Measurements from ENCODE around the gene KLC3.

DNA sequence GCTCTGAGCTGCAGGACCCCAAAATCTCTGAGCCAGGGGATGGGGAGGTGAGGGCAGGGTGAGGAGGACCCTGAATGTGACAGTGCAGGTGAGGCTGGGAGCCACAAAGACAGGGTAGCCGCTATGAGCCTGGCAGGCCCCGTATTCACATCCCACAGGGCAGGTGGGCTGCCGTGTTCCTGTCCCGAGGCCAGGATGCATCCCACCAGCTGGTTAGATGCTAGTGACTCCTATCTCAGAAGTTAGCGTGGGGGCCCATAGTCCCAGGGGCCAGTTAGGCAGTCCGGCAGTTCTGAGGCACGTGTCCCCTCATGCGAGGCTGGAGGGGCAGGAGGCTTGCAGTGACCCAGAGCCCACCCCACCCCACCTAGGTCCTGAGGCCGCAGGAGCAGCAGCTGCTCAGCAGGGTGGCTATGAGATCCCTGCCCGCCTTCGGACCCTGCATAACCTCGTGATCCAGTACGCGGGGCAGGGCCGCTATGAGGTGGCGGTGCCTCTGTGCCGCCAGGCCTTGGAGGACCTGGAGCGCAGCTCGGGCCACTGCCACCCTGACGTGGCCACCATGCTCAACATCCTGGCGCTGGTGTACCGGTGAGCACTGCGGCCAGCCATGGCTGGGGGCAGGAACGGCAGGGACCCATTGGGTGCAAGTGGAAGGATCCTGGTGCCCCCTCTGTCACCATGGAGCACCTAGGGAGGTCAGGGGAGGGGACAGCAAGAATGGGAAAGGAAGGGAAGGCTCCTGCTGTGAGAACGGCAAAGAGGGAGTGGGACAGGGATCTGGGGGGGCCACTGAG lies 7.2 kb downstream of the KLC3 start:
- TF ChIP-seq, protein P1, sequence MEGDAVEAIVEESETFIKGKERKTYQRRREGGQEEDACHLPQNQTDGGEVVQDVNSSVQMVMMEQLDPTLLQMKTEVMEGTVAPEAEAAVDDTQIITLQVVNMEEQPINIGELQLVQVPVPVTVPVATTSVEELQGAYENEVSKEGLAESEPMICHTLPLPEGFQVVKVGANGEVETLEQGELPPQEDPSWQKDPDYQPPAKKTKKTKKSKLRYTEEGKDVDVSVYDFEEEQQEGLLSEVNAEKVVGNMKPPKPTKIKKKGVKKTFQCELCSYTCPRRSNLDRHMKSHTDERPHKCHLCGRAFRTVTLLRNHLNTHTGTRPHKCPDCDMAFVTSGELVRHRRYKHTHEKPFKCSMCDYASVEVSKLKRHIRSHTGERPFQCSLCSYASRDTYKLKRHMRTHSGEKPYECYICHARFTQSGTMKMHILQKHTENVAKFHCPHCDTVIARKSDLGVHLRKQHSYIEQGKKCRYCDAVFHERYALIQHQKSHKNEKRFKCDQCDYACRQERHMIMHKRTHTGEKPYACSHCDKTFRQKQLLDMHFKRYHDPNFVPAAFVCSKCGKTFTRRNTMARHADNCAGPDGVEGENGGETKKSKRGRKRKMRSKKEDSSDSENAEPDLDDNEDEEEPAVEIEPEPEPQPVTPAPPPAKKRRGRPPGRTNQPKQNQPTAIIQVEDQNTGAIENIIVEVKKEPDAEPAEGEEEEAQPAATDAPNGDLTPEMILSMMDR (IDR thresholded peaks at IDR 0.05 in 2 of 3, conservative IDR thresholded peaks at IDR 0.05 in 1 of 3; ENCODE audit: borderline replicate concordance in 1 of 3, insufficient read depth in 1 of 3, low read depth in 2 of 3, low read length in 2 of 3), result no peak
- TF ChIP-seq TCF7L2 (IDR thresholded peaks at IDR 0.05; ENCODE audit: borderline replicate concordance, extremely low read depth, insufficient read depth, insufficient read length), result no peak
- no peak for TF ChIP-seq SRF (IDR thresholded peaks at IDR 0.05; ENCODE audit: low read depth)
- TF ChIP-seq POLR2A (IDR thresholded peaks at IDR 0.05; ENCODE audit: borderline replicate concordance, extremely low read depth, insufficient read depth, insufficient read length), result no peak

All from HCT116 (cell line).